ENCODE data around the gene ZCCHC7. TPM values are rescaled to one million over a fixed set of nuclear protein-coding genes. Genes with fewer than 3 reads are reported as not detected.
"Not testable (repeated sequence)": the region's sequence is repeated elsewhere in the genome, so short reads cannot be mapped to it uniquely, and the experiment has no call there.

Gene ZCCHC7
- total RNA-seq, 1 donor from 2014 or later, result 20.9 TPM

GRCh38 chr9:37120843-37121335, 515 bp downstream of the ZCCHC7 start:
- not testable (repeated sequence) for DNase-seq (ENCODE audit: low read depth)

GRCh38 chr9:37121881-37122280, 1.5 kb downstream of the ZCCHC7 start:
- no peak for DNase-seq (ENCODE audit: low read depth)

GRCh38 chr9:37126214-37126788, 5.9 kb downstream of the ZCCHC7 start:
- no peak for DNase-seq (ENCODE audit: low read depth)

- DNase-seq (ENCODE audit: low read depth), result no peak
Measured at GRCh38 chr9:37127018-37127417, 6.6 kb downstream of the ZCCHC7 start.

- DNase-seq (ENCODE audit: low read depth), result no peak
Measured at GRCh38 chr9:37128051-37128450, 7.7 kb downstream of the ZCCHC7 start.

GRCh38 chr9:37134166-37134565, 13.8 kb downstream of the ZCCHC7 start:
- no peak for DNase-seq (ENCODE audit: low read depth)

- no peak for DNase-seq (ENCODE audit: low read depth)
Measured at GRCh38 chr9:37141015-37141414, 20.6 kb downstream of the ZCCHC7 start.

GRCh38 chr9:37144762-37145161, 24.4 kb downstream of the ZCCHC7 start:
- DNase-seq (ENCODE audit: low read depth), result peak; percentile 73

GRCh38 chr9:37146410-37146809, 26.0 kb downstream of the ZCCHC7 start:
- DNase-seq (ENCODE audit: low read depth), result peak; percentile 29

- DNase-seq (ENCODE audit: low read depth), result no peak
Measured at GRCh38 chr9:37148181-37148580, 27.8 kb downstream of the ZCCHC7 start.

- DNase-seq (ENCODE audit: low read depth), result no peak
Measured at GRCh38 chr9:37149666-37150308, 29.4 kb downstream of the ZCCHC7 start.

GRCh38 chr9:37150415-37150814, 30.0 kb downstream of the ZCCHC7 start:
- DNase-seq (ENCODE audit: low read depth), result no peak

- DNase-seq (ENCODE audit: low read depth), result no peak
Measured at GRCh38 chr9:37151812-37152211, 31.4 kb downstream of the ZCCHC7 start.

- no peak for DNase-seq (ENCODE audit: low read depth)
Measured at GRCh38 chr9:37152365-37152764, 32.0 kb downstream of the ZCCHC7 start.

GRCh38 chr9:37155601-37156000, 35.2 kb downstream of the ZCCHC7 start:
- no peak for DNase-seq (ENCODE audit: low read depth)

- DNase-seq (ENCODE audit: low read depth), result no peak
Measured at GRCh38 chr9:37156205-37156604, 35.8 kb downstream of the ZCCHC7 start.

- DNase-seq (ENCODE audit: low read depth), result peak; percentile 70
Measured at GRCh38 chr9:37156781-37157356, 36.5 kb downstream of the ZCCHC7 start.

- no peak for DNase-seq (ENCODE audit: low read depth)
Measured at GRCh38 chr9:37157726-37158377, 37.5 kb downstream of the ZCCHC7 start.

- no peak for DNase-seq (ENCODE audit: low read depth)
Measured at GRCh38 chr9:37163299-37163698, 42.9 kb downstream of the ZCCHC7 start.

- not testable (repeated sequence) for DNase-seq (ENCODE audit: low read depth)
Measured at GRCh38 chr9:37164335-37164734, 44.0 kb downstream of the ZCCHC7 start.

- no peak for DNase-seq (ENCODE audit: low read depth)
Measured at GRCh38 chr9:37165644-37166043, 45.3 kb downstream of the ZCCHC7 start.

- DNase-seq (ENCODE audit: low read depth), result peak; percentile 13
Measured at GRCh38 chr9:37167456-37168047, 47.2 kb downstream of the ZCCHC7 start.
